ENCODE results near the gene ZNF385D. TPM values are rescaled to one million over a fixed set of nuclear protein-coding genes. Genes with fewer than 3 reads are reported as not detected.

The ZNF385D gene
- total RNA-seq, 4 donors from 2014 or later = 0.26 to 53.6 (median 19.2) TPM

- TF ChIP-seq CTCF (IDR thresholded peaks at IDR 0.05) = no peak
- no peak for TF ChIP-seq POLR2A (IDR thresholded peaks at IDR 0.05)
- no peaks in the 10 kb centered on the region for H3K4me1 ChIP-seq
- no peak overlapping the region for H3K4me3 ChIP-seq
- no peaks in the 10 kb centered on the region for H3K36me3 ChIP-seq
- intact Hi-C loops (cut with DNase I; ENCODE audit: low total_unique reads) = no loop called here
- no peaks in the 10 kb centered on the region for H3K9me3 ChIP-seq
- no peak for DNase-seq
- no peak overlapping the region for H3K27ac ChIP-seq
- H3K27me3 ChIP-seq = no peaks in the 10 kb centered on the region
Observed at GRCh38 chr3:21785765-21786437, 34.9 kb upstream of the ZNF385D start.

GRCh38 chr3:21783839-21784238 lies 32.8 kb upstream of the ZNF385D start:
- no peak for DNase-seq
- Histone ChIP-seq H3K27ac (no peak overlapping the region), H3K27me3 (no peaks in the 10 kb centered on the region), H3K36me3 (no peaks in the 10 kb centered on the region), H3K4me3 (no peak overlapping the region), H3K9me3 (no peaks in the 10 kb centered on the region), H3K4me1 (no peaks in the 10 kb centered on the region)
- no peak for TF ChIP-seq CTCF (IDR thresholded peaks at IDR 0.05)
- TF ChIP-seq POLR2A (IDR thresholded peaks at IDR 0.05) = no peak
- intact Hi-C loops (cut with DNase I; ENCODE audit: low total_unique reads) = no loop called here

GRCh38 chr3:21781355-21781754 lies 30.3 kb upstream of the ZNF385D start:
- no peak for DNase-seq
- H3K36me3 ChIP-seq = no peaks in the 10 kb centered on the region
- intact Hi-C loops (cut with DNase I; ENCODE audit: low total_unique reads) = no loop called here
- no peaks in the 10 kb centered on the region for H3K27me3 ChIP-seq
- no peak overlapping the region for H3K27ac ChIP-seq
- H3K4me3 ChIP-seq = no peak overlapping the region
- no peaks in the 10 kb centered on the region for H3K9me3 ChIP-seq
- H3K4me1 ChIP-seq = no peaks in the 10 kb centered on the region
- no peak for TF ChIP-seq CTCF (IDR thresholded peaks at IDR 0.05)
- TF ChIP-seq POLR2A (IDR thresholded peaks at IDR 0.05) = no peak

- intact Hi-C loops (cut with DNase I; ENCODE audit: low total_unique reads) = no loop called here
- H3K36me3 ChIP-seq = no peaks in the 10 kb centered on the region
- no peak overlapping the region for H3K27ac ChIP-seq
Observed at GRCh38 chr3:21779909-21780308, 28.9 kb upstream of the ZNF385D start.

More at GRCh38 chr3:21779909-21780308, 28.9 kb upstream of the ZNF385D start:
- Histone ChIP-seq H3K27me3 (no peaks in the 10 kb centered on the region), H3K4me1 (no peaks in the 10 kb centered on the region), H3K4me3 (no peak overlapping the region), H3K9me3 (no peaks in the 10 kb centered on the region)
- DNase-seq = no peak
- no peak for TF ChIP-seq POLR2A (IDR thresholded peaks at IDR 0.05)
- no peak for TF ChIP-seq CTCF (IDR thresholded peaks at IDR 0.05)

All from uterus (tissue), 4 donors.